HEK293 (cell line): ENCODE results near the gene COMMD4.

ENCODE experiments used
- CTCF ChIP-seq: fragments of 450-650 bp; formaldehyde crosslinking; IDR thresholded peaks from 2 replicates; pipeline ENCODE4 v1.5.1; 2016; ENCODE audit warnings: missing biosample characterization, missing genetic modification characterization
- PBX3 ChIP-seq: sonication (generic); formaldehyde crosslinking; IDR thresholded peaks from 2 replicates; pipeline ENCODE4 v1.8.1; 2022; ENCODE audit warnings: mild to moderate bottlenecking, moderate library complexity, missing genetic modification reagents
- REST ChIP-seq: fragments of 450-650 bp; formaldehyde crosslinking; IDR thresholded peaks from 2 replicates; pipeline ENCODE4 v1.5.1; 2016; ENCODE audit warnings: missing biosample characterization, missing genetic modification characterization
- SP2 ChIP-seq: fragments of 450-650 bp; formaldehyde crosslinking; IDR thresholded peaks from 2 replicates; pipeline ENCODE4 v1.5.1; 2016; ENCODE audit warnings: missing biosample characterization, missing genetic modification characterization
- YY1 ChIP-seq: fragments of 450-650 bp; formaldehyde crosslinking; IDR thresholded peaks from 2 replicates; pipeline ENCODE4 v1.5.1; 2018; ENCODE audit warnings: missing biosample characterization, missing genetic modification characterization
- ZBTB1 ChIP-seq: fragments of 450-650 bp; formaldehyde crosslinking; IDR thresholded peaks from 2 replicates; pipeline ENCODE4 v1.5.1; 2016; ENCODE audit warnings: missing biosample characterization, missing genetic modification characterization
- ZFP3 ChIP-seq: fragments of 450-650 bp; formaldehyde crosslinking; IDR thresholded peaks from 2 replicates; pipeline ENCODE4 v1.5.1; 2016; ENCODE audit warnings: low read depth, missing biosample characterization, missing genetic modification characterization
- ZNF501 ChIP-seq: fragments of 450-650 bp; formaldehyde crosslinking; IDR thresholded peaks from 2 replicates; pipeline ENCODE4 v1.5.1; 2016; ENCODE audit warnings: missing biosample characterization, missing genetic modification characterization
- TF ChIP-seq, protein P1 (sequence below): fragments of 450-650 bp; formaldehyde crosslinking; optimal IDR thresholded peaks from 2 replicates; pipeline ENCODE3; 2016; ENCODE audit warnings: missing biosample characterization, mild to moderate bottlenecking, missing genetic modification characterization

- TF ChIP-seq SP2 (tag by site-specific recombination), result no peak
- TF ChIP-seq ZFP3 (tag by site-specific recombination), result no peak
- no peak for TF ChIP-seq CTCF
- no peak for TF ChIP-seq ZNF501 (tag by site-specific recombination)
- TF ChIP-seq YY1 (tag by site-specific recombination), result no peak
- TF ChIP-seq REST (tag by site-specific recombination), result no peak
- TF ChIP-seq, protein P1, sequence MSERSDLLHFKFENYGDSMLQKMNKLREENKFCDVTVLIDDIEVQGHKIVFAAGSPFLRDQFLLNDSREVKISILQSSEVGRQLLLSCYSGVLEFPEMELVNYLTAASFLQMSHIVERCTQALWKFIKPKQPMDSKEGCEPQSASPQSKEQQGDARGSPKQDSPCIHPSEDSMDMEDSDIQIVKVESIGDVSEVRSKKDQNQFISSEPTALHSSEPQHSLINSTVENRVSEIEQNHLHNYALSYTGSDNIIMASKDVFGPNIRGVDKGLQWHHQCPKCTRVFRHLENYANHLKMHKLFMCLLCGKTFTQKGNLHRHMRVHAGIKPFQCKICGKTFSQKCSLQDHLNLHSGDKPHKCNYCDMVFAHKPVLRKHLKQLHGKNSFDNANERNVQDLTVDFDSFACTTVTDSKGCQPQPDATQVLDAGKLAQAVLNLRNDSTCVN (tag by site-specific recombination), result no peak
- no peak for TF ChIP-seq ZBTB1 (tag by site-specific recombination)
- TF ChIP-seq PBX3 (CRISPR knock-in tag), result no peak
Observed at GRCh38 chr15:75361989-75362641, 26.3 kb downstream of the COMMD4 start.
